GM21576 (cell line): ENCODE results near the gene ZNF106.

ENCODE experiments used
- ATAC-seq: cut with Tn5 transposase; IDR thresholded peaks from one replicate; pipeline ENCODE4 v1.9.1; 2021; ENCODE audit warnings: mild to moderate bottlenecking, moderate library complexity; ENCODE audit not compliant: unreplicated experiment

The ZNF106 gene

DNA sequence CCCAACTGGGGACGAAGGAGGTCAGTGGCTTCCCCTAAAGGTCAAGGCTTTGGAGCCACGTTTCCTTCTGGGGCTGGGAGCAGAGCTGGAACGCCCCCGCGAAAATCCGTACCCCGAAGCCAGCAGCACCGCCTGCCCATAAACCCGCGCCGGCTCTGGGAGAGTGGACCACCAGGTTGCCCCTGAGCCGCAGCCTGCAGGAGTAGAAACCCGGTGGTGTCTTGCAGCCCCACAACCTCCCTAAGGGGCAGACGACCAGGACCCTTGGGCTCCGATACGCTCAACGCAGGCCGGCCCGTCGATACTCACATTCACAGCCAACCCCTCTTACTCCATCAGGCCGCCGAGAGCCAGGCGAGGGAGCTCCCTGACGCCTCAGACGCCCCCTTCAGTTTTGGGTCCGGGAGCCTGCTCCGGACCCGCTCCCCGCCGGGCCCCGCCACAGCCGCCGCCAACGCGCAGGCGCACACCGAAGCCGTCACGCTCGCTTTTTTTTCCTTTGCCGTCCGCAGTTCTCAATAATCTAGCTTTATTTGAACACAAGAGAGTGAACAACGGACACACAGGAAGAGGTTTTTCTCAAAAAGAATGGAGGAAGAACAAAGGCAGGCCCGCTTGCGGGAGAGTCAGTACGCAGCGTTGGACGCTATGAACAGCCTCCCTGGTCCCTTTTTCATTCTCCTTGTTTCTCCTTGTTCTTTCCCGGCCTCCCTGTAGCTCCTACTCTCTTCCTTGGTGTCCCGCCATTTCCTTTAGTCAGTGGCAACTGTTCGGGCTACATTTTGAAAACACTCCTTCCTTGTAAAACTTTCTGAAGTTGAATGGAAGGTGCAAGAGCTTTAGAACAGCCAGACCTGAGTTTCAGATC lies at the start of gene ZNF106:
Gene ZNF106, minus strand, starts transcription at position 471 of the 868 bp plus-strand sequence. CDS start 18,852 bp downstream, outside the sequence.
- ATAC-seq: no peak

DNA sequence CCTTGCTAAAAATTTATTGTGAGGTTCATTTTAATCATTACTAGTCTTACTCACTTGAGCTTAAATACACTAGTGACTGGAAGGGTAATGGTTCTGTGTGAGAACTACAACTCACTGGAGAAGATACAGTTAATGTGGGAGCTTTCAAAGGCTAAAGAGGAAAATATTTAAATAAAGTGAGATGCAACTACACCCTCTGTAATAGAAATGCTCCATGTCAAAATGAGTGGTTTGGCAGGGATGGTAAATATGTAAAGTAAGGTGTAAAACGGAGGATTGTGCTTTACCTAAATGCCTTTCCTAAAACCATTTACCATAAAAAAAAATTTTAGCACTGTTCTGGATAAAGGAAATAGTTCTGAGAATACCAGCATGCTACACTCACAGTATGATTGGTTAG lies 42.3 kb upstream of the ZNF106 start:
- ATAC-seq: no peak

GRCh38 chr15:42528970-42529369 lies 38.0 kb upstream of the ZNF106 start:
- no peak for ATAC-seq

- ATAC-seq: no peak
Observed at GRCh38 chr15:42523331-42523730, 32.4 kb upstream of the ZNF106 start.

- ATAC-seq: no peak
Observed at GRCh38 chr15:42511007-42511391, 20.1 kb upstream of the ZNF106 start.

DNA sequence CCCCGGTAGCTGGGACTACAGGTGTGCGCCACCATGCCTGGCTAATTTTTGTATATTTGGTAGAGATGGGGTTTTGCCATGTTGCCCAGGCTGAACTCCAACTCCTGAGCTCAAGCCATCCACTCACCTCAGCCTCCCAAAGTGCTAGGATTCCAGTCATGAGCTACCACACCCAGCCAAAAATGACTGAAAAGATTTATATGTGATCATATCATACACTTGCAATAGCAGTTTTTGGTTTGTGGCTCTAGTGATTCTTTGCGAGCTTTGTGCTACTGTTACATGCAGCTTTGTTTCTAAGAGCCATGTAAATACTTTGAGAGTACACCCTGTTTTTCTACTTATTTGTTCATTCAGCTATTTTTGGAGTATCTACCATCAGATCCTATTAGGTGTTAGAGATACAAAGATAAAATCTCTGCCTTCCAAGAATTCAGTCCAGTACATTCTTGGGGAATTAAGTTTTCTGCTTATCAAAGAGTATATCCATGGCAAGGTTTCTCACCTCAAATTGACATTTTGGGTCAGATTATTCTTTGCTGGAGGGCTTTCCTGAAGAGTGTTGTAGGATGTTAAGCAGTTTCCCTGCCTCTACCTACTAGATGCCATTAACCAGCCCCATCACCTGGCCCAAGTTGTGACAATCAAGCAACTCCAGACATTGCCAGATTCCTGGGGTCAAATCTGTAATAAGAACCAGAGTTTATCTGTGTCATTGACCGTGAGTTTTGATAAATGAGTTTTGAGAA lies 19.5 kb upstream of the ZNF106 start:
- no peak for ATAC-seq

- no peak for ATAC-seq
Observed at GRCh38 chr15:42508263-42508690, 17.3 kb upstream of the ZNF106 start.

- ATAC-seq: no peak
Observed at GRCh38 chr15:42507514-42507913, 16.6 kb upstream of the ZNF106 start.

GRCh38 chr15:42504631-42505030 lies 13.7 kb upstream of the ZNF106 start:
- ATAC-seq: no peak

DNA sequence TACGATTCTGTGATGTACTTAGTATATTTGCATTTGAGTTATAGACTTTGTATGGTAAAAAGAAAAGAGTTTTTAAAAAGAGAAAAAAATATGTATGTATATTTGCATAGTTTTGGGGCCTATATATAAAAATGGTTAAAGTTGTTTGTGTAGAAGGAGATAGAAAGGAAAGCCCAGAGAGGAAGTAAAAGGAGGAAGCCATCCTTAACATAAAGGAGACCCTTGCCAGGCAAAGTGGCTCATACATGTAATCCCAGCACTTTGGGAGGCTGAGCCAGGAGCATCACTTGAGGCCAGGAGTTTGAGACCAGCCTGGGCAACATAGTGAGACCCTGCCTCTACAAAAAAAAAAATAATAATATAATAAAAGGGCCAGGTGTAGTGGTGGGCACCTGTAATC lies 12.9 kb upstream of the ZNF106 start:
- no peak for ATAC-seq

DNA sequence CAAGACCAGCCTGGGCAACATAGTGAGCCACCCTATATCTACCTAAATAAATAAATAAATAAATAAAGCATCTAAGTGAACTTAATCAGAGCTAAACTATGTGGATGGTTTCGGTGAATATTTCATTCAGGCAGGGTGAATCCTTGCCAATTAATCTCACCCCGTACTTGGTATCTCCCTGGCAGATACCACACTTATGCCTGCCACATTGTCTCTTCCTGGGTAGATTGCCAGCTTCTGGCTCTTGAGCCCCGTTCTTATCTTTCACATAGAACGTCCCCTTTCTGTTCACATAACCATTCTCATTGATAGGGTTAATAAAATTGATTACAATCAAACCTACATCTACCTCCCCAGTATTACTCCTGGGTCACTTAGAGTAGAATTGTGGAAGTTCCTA lies 11.5 kb upstream of the ZNF106 start:
- no peak for ATAC-seq

- no peak for ATAC-seq
Observed at GRCh38 chr15:42499858-42500609, 9.1 kb upstream of the ZNF106 start.

- no peak for ATAC-seq
Observed at GRCh38 chr15:42498212-42499068, 7.5 kb upstream of the ZNF106 start.

DNA sequence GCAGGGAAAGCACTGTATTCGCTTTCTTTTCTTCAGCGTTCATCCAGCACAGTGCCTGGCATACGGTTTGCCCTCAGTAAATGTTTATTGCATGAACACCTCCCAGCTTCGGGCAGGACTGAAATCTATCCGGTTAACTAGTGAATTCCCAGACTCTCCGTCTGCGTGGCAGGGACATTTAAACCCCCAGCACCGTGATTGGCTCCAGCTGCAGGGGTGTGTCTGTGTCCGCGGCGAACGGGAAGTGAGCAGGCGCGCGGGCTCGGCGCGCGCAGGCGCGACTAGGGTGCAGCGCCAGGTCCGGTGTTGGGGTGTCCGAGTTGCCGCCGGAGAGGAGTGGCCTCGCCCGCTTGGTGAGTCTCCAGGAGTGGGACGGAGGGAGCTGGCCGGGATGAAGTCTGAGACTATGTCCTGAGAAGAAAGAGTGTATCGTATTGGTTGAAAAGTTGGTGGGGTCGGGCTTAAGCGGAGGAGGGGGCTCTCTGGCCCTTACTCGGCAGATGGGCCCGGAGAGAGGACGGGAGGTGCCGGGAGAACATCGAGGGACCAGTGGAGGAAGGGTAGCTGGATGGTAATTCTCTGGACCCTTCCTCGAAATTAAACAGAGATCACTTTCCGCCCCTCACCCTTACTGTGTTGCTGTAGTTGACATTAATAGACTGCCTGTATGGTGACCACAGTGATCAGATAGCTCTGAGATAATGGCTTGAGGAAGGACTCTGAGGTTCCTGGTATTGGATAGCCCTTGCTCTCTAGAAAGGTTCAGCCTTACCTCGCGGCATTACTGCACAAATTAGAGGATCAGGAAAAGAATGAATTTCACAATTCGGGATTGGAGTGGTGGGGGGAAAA lies 4.6 kb upstream of the ZNF106 start, which contains the start of gene SNAP23:
Gene SNAP23, plus strand, starts transcription at position 274 of the 852 bp plus-strand sequence. CDS start 16,213 bp downstream, outside the sequence.
- ATAC-seq: peak; percentile 72

DNA sequence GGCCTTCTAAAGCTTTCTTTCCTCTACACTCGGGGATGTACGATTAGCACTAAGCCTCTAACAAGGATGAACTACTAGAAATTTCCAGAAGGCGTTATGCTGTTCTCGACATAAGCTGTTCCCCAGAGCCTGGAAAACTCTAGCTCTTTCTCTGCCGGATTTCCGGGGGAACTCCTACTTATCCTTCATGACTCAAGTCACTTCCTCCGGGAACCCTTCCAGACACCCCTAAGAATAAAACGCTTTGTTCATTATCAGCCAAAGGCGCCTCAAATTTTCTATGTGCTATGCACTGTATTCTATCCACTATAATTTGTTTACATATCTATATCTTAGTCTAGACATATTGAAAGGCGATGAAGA lies 4.0 kb upstream of the ZNF106 start:
- ATAC-seq: no peak

DNA sequence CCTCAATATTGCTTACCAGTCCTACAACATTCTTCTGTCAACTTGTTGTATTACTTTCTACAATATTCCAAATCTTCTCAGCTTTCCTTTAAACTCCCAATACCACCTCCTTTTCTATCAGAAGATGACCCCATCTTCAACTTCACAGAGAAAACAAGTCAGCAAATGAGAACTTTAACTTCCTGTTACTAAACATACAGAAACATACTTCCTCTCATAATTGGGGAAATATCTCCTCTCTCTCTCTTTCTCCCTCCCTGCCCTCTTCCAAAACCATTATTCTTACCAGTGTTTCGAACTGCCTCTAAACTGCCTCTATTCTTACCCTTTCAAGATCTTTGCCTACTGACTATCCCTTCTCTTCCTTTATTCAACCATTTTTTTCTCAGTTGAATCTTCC lies 2.7 kb upstream of the ZNF106 start:
- ATAC-seq: no peak

- no peak for ATAC-seq
Observed at GRCh38 chr15:42491539-42492225, 741 bp upstream of the ZNF106 start.

DNA sequence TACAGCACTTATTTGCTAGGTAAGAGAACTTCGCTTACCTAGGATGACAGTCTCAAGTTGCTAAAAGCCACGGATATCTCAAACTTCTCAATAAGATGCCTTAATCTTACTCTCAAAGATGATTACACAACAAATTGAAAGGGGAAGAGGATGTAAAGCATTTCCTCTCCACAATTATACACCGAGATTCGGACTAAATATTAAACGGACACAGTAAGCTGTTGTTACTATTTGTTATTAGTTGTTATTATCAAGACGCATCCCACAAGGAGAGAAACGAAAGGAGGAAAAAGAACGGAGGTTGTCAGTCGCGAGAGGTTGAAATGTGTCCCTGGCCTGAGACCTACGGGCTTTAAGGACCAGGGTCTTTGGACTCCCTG lies 660 bp downstream of the ZNF106 start:
- ATAC-seq: no peak

- no peak for ATAC-seq
Observed at GRCh38 chr15:42483677-42484076, 7.3 kb downstream of the ZNF106 start.
